PFSK-1 (cell line): ENCODE data around the gene KLHL26.

Experiments used
- SIN3A ChIP-seq: IDR thresholded peaks from 2 replicates; pipeline ENCODE4 v1.6.1; 2012; ENCODE audit warnings: mild to moderate bottlenecking, low read length, moderate library complexity, borderline replicate concordance; ENCODE audit not compliant: insufficient read depth
- TAF1 ChIP-seq: IDR thresholded peaks from 2 replicates; pipeline ENCODE4 v1.6.1; 2012; ENCODE audit warnings: low read length, control low read depth, borderline replicate concordance; ENCODE audit not compliant: insufficient read depth

DNA sequence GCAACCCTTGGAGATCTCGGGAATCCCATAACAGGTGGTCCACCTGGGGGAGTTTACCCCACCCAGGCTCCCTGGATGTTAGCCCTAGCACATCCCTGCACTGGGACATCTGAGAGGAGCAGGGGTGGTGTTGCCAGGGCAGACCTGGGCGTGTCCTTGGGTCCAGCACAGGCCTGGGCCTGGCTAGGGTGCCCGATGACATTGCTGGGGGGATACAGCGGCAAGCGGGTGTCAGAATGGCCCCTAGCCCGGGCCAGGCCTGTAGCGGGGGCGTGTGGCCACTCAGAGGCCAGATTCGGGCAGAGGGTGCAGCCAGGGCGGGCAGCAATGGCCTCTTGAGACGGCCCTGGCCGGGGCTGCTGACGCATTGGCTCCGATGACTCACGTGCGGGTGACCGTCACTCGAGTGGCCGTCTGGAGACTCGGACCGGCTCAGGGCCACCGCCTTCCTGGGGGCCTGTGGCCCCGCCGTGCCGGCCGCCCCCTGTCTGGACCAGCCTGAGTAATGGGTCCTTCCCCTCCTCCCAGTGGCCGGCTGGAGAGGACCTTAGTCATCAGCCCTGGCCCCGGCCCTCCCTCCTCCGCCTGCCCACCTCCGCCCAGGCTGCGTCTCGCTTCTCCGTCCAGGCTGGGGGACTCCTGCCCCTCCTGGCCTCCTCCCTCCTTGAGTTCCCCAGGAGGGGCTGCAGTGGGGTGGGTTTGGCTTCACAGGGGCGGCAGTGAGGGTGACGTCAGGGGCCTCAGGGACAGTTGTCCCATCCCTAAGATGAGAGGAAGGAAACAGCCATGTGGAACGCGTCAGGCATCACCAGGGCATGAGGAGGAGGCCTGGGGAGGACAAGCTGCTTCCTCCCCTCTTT lies 23.5 kb downstream of the KLHL26 start:
- TF ChIP-seq SIN3A (no peak), TAF1 (no peak)
